Stimulated activated CD4-positive, alpha-beta T cell treated with anti-CD3 and anti-CD28 coated beads, TNF-alpha, amount 100 ng/mL, for 1 hour (primary cell): ENCODE data around the gene GALNT9.
"Not testable (repeated sequence)": the region's sequence is repeated elsewhere in the genome, so short reads cannot be mapped to it uniquely, and the experiment has no call there.

ENCODE experiments used
- DNase-seq, 3 donors: peaks; one replicate each; pipeline ENCODE4 v3.0.0-alpha.2; 2020; ENCODE audit warnings: low read depth in 3 of 3, low spot score in 1 of 3

GALNT9 gene

DNA sequence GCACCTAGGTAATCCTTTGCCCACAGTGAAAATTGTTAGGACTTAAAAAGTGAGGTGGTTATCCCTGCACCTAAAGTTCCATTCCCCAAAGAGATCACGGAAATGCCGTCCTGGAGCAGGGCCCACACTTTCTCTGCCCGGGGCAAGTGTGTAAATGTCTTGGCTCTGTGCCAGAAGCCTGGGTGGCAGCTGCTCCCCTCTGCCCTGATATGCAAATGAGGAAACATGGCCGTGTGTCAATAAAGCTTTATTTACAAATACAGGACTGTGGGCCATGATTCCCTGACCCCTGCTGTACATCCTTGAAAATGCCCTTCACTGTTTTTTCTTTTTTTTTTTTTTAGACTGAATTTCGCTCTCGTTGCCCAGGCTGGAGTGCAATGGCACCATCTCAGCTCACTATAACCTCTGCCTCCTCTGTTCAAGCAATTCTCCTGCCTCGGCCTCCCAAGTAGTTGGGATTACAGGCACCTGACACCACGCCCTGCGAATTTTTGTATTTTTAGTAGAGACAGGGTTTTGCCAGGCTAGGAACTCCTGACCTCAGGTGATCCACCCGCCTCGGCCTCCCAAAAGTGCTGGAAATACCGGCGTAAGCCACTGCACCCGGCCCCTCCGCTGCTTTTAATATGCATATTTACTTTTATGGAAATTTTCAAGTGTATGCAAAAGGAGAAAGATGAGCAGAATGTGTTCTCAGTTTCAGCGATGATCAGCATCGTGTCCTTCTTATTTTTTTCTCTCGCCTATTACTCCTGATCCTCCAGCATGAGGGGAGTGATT lies 75.5 kb downstream of the GALNT9 start:
- no peak for DNase-seq

DNA sequence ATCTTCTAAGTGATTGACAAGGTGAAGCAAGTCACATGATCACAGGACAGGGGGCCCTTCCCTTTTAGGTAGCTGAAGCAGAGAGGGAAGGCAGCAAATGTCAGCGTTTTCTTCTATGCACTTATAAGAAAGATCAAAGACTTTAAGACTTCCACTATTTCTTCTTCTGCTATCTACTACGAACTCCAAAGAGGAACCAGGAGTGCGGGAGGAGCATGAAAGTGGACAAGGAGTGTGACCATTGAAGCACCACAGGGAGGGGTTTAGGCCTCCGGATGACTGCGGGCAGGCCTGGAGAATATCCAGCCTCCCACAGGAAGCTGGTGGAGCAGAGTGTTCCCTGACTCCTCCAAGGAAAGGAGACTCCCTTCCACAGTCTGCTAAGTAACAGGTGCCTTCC lies 76.4 kb downstream of the GALNT9 start:
- DNase-seq = not testable (repeated sequence)

DNA sequence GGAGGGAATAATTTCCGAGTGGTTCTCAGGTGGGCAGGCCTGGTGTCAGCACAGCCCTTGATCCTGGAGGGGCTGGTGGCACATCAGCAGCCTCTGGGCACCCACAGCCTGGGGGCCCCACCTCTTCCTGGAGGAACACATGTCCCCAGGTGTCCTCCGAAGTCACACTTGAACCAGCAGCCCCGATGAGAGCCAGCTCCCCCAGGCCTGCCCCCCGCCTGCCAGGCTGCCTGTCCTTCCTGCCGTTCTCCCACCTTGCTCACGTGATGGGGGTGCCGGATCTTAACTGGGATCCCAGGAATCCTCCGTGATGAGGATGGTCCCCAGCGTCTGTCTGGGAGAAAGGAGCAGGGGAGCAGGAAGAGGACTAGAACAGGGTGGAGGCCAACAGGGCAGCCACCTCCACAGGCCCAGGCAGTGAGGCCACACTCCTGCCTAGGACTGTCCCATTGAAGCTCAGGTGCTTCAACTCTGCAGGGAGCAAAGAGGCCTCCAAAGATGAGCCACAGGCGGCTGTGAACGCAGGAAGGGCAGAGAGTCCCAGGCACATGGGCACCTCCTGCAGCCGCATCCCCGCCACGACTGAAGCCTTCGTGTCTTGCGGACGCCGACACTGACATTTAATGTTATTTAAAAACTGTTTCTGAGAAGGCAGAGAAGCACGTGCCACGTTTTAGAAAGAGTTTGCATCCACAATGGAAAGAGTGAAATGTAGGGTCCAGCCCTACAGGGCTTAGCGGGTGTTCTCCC lies 77.5 kb downstream of the GALNT9 start:
- DNase-seq = no peak

DNA sequence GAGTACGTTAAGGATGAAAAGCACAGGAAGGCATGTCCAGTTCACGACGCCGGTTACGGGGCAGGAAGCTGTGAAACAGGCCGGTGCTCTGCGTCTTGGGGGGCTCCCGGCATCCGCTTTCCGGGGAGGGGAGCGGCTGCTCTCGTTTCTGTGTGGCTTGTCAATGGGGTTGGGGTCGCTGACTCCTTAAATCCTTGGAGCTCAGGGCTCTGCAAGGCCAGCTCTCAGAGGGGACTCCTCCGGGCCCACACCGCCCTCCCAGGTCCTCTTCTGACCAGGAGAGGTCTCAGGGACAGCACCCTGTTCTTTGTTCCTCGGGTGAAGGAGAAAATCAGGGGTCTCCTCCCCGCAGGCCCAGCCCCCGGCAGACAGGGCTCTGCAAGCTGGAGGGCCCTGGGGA lies 78.1 kb downstream of the GALNT9 start:
- DNase-seq = no peak

DNA sequence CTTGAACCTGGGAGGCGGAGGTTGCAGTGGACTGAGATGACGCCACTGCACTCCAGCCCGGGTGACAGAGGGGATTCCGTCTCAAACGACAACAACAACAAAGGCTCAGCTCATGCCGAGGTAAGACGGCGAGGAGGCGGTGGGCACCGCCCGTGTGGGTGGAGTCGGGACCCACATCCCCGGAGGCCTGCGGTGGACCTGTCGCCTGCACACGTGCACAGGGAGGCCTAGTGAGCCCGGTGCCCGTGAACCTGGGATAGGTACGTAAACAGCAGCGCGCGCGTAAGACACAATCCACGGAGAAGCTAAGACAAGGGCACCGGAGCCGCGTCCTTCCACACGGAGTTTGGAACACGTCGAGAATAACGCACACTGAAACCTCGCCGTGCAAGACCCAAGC lies 78.7 kb downstream of the GALNT9 start:
- DNase-seq = no peak

DNA sequence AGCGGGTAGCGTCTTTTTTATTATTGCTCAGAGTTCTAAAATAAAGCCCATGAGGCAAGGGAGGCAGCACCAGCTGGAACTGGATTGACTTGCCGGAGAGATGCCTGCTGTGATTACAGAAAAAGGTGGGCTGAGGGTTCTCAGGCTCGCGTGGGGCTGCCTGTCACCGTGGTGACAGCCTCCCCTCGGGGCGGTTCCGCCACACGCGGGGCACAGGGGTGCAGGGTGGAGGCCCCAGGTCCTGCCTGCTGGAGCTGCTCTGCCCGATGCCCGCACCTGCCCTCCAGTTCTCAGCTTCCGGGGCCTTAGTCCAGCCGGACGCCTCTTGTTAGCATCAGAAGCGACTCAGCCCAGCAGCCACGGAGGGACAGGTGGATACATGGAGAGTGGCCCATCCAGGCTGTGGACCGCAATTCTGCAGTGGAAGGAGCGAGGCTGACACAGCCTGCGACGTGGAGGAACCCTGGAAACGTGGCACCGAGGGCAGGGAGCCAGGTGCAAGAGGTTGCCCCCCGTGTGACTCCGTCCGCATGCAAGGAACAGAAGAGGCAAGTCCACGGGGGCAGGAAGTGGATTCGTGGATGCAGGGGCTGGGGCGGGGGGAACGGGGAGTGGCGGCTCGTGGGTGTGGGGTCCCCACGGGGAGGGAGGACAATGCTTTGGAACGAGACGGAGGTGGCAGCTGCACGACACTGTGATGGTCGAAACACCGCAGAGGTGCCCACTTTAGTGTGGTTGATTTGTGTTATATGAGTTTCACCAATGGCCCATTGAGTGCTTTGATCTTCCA lies 79.5 kb downstream of the GALNT9 start:
- DNase-seq = no peak

DNA sequence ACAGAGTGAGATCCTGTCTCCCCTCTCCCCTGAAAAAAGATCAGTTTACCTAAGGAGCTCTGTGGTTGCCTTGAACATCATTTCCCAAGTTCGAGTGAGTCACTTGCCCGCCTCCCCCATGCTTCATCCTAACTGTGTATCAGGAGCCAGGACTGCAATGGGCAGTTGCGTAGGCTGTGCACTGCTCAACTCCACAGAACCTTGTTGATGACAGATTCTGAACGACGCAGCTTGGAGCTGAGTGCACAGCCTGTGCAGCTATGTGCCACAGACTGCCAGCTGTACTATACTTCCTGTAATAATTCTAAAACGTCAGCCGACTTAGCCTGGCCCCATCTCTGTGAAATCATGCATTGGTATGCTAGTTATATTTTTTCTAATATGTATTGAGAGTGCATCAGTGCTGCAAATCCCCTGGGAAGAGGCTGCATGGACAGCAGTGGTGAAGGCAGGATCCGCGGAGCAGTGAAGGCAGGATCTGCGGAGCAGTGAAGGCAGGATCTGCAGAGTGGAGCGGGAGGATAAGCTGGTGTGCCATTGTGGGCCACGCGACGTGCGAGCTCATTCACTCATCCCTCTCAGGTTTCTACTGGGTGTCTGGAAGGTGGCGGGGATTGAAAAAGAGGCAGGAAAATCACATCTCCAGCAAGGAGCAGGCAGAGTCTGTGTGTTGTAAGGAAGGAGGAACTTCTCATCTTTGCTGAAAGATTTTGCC lies 80.8 kb downstream of the GALNT9 start:
- DNase-seq = no peak

DNA sequence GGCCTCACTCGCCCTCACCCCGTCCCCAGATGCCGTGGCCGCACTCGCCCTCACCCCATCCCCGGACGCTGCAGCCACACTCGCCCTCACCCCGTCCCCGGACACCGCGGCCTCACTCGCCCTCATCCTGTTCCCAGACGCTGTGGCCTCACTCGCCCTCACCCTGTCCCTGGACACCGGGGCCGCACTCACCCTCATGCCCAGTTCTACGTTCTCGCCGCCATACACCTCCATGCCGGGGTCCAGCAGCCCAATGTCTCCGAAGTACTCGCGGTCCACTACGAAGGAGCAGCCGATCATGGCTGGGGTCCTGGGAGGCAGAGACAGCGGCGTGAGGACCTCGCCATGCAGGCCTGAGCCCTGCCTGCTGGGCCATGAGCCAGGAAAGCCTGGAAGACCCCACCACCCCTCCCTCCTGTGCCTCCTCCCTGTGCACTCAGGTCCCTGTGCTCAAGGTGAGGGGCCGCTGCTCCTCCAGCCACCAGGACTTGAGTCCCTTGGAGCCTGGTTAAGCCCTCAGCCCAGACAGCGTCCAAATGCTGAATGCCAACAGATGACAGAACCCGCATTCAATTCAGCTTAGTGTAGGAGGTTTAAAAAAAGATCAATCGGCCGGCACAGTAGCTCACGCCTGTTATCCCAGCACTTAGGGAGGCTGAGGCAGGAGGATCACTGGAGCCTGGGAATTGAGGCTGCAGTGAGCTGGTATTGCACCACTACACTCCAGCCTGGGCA lies 81.5 kb downstream of the GALNT9 start:
- DNase-seq = no peak

DNA sequence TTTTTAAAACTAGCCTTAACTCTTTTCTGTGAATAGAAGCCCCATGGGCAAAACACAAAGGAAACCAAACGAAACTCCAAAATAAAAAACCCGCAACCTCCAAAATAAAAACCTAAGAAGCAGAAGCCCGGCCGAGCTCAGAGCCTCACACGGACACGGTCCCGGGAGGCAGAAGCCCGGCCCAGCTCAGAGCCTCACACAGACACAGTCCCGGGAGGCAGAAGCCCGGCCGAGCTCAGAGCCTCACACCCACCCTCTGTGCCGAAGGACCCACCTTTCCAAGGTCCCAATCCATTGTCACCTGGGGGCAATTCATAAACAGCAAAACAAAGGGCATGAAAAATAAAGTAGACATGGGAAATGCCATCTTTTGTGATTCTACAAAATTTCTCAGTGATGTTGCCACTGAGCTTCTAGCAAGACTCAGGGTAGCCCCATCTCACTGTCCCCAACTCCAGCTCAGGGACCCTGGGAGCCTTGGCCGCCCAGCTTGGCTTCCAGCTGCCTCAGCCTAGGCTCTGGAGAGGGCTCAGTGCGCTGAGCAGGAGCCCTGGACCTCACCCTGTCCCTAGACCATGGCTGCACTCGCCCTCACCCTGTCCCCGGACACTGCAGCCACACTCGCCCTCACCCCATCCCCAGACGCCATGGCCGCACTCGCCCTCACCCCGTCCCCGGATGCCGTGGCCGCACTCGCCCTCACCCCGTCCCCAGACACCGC lies 82.2 kb downstream of the GALNT9 start:
- no peak for DNase-seq

DNA sequence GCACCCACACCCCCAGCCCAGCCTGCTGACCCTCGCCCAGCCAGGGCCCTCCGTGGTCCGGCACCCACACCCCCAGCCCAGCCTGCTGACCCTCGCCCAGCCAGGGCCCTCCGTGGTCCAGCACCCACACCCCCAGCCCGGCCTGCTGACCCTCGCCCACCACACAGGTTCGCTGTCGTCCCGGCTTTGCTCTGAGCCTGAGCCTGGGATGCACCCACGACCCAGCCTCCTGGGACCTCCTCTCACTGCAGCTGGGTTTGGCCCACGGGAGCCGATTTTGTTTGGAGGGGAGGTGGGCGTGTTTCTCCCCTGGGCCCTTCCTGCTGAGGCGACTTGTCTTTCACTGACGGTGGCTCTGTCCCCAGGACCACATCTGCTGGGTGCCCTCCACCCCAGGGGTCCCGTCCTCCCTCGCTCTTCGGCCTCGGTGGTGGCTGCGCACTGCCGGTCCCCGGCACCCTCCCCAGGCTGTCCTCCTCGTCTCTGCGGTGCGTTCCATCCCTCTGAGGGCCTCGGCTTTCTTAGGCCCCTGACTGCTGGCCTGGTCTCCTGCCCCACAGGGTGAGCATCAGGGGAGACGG lies 83.8 kb downstream of the GALNT9 start:
- DNase-seq = no peak

DNA sequence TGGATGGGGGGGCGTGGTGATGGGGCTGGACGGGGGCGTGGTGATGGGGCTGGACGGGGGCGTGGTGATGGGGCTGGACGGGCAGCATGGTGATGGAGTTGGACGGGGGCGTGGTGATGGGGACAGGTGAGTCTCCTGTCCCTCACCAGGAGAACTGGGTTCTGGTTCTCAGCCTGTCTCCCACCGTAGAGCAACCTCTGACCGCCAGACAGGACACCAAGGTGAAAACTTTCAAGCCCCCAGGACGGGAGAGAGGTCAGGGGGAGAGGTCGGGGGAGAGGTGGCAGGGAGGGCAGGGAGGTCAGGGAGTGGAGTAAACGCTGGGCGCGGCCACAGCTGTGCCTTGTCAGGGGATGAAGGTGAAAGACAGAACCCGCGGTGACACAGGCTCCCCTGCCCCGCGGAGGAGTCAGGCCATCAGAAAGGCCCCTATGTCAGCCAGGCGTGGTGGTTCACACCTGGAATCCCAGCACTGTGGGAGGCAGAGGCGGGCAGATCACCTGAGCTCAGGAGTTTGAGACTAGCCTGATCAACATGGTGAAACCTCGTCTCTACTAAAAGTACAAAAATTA lies 84.6 kb downstream of the GALNT9 start:
- no peak for DNase-seq

DNA sequence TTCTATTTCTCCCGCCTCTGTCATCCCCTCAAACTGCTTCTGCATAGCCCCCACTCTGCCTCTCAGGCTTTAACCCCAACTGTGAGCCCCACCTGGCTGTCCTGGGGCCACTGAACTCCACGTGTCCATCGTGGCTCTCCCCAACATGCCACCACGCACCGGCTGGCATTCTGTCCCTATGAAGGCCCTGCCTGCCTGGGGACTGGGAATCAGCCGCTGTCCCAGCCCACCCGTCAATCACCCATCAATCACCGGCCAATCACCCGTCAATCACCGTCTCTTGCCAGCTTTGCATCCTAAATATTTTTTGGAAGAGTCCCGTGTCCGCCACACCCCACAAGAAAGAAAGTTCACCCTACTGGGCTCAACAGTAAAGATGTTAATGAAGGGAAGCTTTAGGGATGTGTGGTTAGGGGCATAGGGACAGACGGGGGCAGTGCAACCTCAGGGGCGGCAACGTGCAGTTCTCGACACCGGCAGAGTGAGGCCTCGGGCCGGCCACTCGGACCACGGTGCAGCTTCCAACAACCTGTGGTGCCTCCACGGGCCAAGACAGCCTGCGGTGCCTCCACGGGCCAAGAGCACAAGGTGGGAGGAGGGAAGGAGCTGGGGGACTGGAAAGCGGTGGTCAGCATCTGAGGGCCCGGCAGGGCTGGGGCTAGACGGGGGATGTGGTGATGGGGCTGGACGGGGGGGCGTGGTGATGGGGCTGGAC lies 85.6 kb downstream of the GALNT9 start:
- DNase-seq = no peak

DNA sequence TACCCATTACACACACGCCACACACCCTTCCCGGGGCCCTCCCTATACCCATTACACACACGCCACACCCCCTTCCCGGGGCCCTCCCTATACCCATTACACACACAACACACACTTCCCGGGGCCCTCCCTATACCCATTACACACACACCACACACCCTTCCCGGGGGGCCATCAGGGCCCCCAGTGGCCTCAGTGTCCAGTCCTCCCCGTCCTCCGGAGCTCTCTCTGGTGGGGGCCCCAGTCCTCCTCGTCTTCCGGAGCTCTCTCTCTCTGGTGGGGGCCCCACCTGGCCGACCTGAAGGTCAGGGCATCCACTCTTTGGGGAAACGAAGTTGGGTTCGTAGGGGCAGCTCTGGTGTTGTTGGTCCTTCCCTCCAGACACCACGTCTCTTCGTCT lies 86.2 kb downstream of the GALNT9 start:
- DNase-seq = not testable (repeated sequence)

DNA sequence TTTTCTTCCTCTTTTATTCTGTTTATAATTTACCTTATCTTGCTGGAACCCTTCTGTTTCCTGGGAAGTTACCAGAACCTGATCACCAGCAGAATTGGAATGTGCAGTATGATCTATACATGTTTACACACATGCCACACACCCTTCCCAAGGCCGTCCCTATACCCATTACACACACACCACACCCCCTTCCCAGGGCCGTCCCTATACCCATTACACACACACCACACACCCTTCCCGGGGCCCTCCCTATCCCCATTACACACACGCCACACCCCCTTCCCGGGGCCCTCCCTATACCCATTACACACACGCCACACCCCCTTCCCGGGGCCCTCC lies 88.8 kb downstream of the GALNT9 start:
- not testable (repeated sequence) for DNase-seq

DNA sequence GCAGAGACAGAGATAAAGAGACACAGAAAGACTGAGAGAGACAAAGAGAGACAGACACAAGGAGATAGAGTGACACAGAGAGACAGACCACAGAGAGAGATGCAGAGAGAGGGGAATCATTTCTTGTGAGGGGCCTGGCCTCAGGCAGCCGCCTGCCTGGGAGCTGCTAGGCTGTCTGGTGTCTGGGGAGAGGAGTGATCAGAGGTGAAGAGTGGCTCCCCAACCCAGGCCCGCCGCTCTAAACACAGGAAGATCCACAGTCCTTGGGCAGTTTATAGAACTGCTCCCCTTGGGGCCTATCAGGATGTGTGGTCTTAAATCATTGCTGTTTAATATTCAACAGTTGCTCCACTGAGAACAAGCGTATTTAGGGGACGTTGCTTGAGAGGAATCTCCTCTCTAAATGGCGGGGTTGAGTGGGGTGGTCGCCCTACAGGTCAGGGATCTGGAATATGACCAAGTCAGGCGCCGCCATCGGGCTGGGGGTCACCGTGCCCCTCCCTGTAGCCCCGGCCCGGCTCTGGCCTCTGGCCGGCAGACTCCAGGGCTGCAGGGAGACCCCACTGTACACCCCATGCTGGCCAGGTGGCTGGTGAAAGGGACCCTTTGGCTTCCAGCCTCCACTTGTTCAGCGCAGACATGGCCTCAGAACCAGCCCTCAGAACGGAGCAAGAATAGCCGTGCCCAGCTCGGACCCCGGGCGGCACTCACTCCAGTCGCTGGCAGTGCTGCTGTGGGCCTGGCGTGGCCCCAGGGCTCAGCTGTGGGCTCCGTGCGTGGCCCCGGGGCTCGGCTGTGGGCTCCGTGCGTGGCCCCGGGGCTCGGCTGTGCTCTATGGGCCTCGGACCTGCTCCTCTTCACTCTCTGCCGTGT lies 89.4 kb downstream of the GALNT9 start:
- DNase-seq = no peak

DNA sequence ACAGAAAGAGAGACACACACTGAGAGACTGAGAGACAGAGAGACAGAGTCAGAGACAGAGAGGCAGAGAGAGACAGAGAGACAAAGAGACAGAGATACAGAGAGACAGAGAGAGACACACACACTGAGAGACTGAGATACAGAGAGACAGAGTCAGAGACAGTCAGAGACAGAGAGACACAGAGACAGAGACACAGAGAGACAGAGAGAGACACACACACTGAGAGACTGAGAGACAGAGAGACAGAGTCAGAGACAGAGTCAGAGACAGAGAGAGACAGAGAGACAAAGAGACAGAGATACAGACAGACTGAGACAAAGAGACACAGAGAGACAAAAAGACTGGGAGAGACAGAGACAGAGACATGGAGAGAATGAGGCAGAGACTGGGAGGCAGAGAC lies 90.0 kb downstream of the GALNT9 start:
- no peak for DNase-seq

DNA sequence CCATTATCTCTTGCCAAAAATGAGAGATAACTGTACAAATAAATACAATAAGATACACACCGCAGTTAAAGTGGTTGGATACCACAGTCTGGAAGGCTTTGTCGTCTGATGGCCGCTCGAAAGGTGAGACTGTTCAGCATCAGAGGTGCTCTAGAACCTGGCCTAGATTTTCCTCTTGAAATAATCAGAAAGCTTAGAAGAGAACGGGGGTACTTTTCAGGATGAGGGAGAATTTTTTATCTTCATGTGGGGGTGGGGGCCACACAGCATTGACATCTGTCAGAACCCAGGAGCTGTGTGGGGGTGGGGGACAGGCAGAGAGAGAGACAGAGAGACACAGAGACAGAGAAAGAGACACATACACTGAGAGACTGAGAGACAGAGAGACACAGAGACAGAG lies 90.5 kb downstream of the GALNT9 start:
- DNase-seq = no peak

DNA sequence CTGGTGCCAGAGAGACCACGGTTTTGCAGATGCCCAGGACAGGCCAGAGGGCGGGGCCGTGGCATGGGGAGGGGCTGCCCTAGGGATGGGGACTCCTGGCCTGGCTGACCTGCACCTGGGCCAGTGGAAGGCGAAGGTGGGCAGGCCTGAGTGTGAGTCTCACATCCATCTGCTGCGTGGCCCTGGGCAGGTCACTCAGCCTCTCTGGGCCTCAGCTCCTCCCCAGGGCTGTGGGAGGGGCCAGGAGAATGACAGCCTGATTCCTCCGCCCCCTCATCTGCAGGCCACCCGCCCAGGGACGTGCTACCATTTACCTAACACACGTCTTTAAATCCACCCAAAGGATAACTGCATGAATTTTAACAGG lies 90.9 kb downstream of the GALNT9 start:
- no peak for DNase-seq
